Colonic mucosa (tissue), 4 donors: Measurements from ENCODE around the gene EHD2. TPM values are rescaled to one million over a fixed set of nuclear protein-coding genes. Genes with fewer than 3 reads are reported as not detected.

Experiments used
- DNase-seq: peaks from one replicate; pipeline ENCODE4 v3.0.0-alpha.2; 2020
- H3K27ac ChIP-seq: fragments of 200-600 bp; one replicate; pipeline ENCODE4 v1.8.0; 2021
- H3K27me3 ChIP-seq: fragments of 200-600 bp; one replicate; pipeline ENCODE4 v1.8.0; 2021
- H3K36me3 ChIP-seq: fragments of 200-600 bp; one replicate; pipeline ENCODE4 v1.8.0; 2021
- H3K4me1 ChIP-seq: fragments of 200-600 bp; one replicate; pipeline ENCODE4 v1.8.0; 2021; ENCODE audit warnings: mild to moderate bottlenecking
- H3K4me3 ChIP-seq: fragments of 200-600 bp; one replicate; pipeline ENCODE4 v1.8.0; 2021
- H3K9ac ChIP-seq, 2 donors: one replicate each; pipeline ENCODE4 v1.7.0; 2013; ENCODE audit warnings: control low read depth in 2 of 2, low read depth in 2 of 2, low read length in 2 of 2
- H3K9me3 ChIP-seq: fragments of 200-600 bp; one replicate; pipeline ENCODE4 v1.8.0; 2021
- CTCF ChIP-seq: fragments of 200-600 bp; IDR thresholded peaks from one replicate; pipeline ENCODE4 v1.8.0; 2022; ENCODE audit warnings: antibody characterized with exemption, mild to moderate bottlenecking
- intact Hi-C: fragments of 100-400 bp; cut with DNase I; formaldehyde crosslinking; loops from one replicate; pipeline ENCODE4 v1.14.1; 2022
- total RNA-seq, 2 donors: library from RNA; stranded (reverse); fragmentation: NEBNext Ultra II Directional in 1 of 2; extraction: Animal tissue kit (Norgen Biotek cat#: 25700) in 1 of 2; gene quantifications; one replicate each; pipeline ENCODE4 v1.2.1, GENCODE V29; 2021
- donor health status: healthy.
- donor health status: DM: no; HTN: no; CAD: no.
- donor health status: DM: no; HTN: no; CAD: no.

EHD2 gene
- total RNA-seq, 2 donors from 2014 or later = 10.9 to 33.7 TPM

DNA sequence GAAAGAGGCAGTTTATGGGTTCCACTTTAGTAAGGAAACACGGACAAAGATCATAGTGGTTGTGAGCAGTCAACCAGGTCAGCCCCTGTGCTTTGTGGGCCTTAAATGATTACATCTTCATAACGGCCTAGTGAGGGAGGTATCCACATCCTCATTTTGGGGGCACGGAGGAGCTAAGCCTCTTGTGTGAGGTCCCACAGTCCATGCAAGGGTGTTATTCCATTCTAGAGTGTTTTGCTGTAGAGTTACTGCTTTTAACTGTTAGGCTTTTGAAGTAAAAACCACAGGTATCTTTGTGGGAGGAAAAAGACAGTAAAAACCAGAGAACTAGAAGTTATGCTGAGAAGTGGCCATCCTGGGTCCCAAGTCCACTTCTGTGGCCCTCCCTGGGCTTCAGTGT is 36.1 kb downstream of the EHD2 start:
- Histone ChIP-seq H3K9ac (no peak overlapping the region), H3K27me3 (no peaks in the 10 kb centered on the region), H3K4me3 (no peak overlapping the region), H3K36me3 (peaks cover 32% of the 10 kb centered on the region), H3K9me3 (no peaks in the 10 kb centered on the region), H3K27ac (no peak overlapping the region), H3K4me1 (peaks cover 3% of the 10 kb centered on the region)
- intact Hi-C loops = no loop called here
- DNase-seq = no peak
- TF ChIP-seq CTCF = no peak

DNA sequence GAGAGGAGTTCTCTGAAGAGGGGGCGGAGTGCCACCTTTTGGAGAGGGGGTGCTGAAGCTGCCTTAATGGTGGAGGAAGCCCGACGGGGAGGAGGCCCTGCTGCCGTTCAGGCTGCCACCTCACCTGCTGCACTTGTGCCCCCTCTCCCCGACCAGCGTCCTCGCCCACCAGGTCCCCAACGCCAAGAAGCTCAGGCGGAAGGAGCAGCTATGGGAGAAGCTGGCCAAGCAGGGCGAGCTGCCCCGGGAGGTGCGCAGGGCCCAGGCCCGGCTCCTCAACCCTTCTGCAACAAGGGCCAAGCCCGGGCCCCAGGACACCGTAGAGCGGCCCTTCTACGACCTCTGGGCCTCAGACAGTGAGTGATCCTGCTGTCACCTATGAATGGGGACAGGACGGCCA is 37.5 kb downstream of the EHD2 start:
- intact Hi-C loops = no loop called here
- no peaks in the 10 kb centered on the region for H3K27me3 ChIP-seq
- no peak for DNase-seq
- no peak for TF ChIP-seq CTCF
- H3K4me3 ChIP-seq = no peak overlapping the region
- no peaks in the 10 kb centered on the region for H3K9me3 ChIP-seq
- no peak overlapping the region for H3K9ac ChIP-seq
- peaks cover 3% of the 10 kb centered on the region for H3K4me1 ChIP-seq
- H3K27ac ChIP-seq = no peak overlapping the region
- peaks cover 36% of the 10 kb centered on the region for H3K36me3 ChIP-seq

DNA sequence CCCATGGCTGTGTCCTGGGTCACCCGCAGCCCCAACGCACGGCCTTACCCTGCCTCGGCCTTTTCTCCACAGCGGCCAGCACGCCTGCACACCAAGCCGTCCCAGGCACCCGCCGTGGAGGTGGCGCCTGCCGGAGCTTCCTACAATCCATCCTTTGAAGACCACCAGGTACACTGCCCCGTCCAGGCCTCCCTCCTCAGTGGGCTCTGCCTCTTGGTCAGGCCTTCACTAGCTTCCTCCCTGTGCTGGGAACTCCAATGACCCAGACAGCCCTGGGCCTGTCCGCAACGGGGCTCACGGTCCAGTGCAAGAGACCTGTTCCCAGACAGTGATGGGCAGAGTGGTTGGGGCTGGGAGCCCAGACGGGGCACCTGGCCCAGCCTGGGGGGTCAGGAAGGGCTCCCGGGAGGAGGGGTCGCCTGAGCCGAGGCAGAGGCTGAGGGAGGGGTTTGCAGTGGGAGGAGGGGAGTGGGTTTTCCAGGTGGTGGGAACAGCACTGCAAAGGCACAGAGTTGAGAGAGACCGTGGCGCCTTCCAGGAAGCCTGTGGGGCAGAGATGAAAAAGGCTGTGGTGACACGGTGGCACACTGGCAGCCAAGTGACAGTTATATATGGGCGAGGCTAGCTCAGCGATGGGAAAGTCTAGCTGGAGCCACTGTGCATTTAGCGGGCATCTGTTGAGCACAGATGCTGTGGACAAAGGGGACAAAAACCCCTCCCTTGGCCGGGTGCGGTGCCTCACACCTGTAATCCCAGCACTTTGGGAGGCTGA is 39.4 kb downstream of the EHD2 start:
- H3K27ac ChIP-seq = no peak overlapping the region
- H3K9me3 ChIP-seq = no peaks in the 10 kb centered on the region
- no peaks in the 10 kb centered on the region for H3K27me3 ChIP-seq
- peaks cover 7% of the 10 kb centered on the region for H3K4me1 ChIP-seq
- no peak overlapping the region for H3K4me3 ChIP-seq
- H3K36me3 ChIP-seq = peaks cover 41% of the 10 kb centered on the region
- intact Hi-C loops = no loop called here
- no peak for DNase-seq
- H3K9ac ChIP-seq = no peak overlapping the region
- no peak for TF ChIP-seq CTCF

DNA sequence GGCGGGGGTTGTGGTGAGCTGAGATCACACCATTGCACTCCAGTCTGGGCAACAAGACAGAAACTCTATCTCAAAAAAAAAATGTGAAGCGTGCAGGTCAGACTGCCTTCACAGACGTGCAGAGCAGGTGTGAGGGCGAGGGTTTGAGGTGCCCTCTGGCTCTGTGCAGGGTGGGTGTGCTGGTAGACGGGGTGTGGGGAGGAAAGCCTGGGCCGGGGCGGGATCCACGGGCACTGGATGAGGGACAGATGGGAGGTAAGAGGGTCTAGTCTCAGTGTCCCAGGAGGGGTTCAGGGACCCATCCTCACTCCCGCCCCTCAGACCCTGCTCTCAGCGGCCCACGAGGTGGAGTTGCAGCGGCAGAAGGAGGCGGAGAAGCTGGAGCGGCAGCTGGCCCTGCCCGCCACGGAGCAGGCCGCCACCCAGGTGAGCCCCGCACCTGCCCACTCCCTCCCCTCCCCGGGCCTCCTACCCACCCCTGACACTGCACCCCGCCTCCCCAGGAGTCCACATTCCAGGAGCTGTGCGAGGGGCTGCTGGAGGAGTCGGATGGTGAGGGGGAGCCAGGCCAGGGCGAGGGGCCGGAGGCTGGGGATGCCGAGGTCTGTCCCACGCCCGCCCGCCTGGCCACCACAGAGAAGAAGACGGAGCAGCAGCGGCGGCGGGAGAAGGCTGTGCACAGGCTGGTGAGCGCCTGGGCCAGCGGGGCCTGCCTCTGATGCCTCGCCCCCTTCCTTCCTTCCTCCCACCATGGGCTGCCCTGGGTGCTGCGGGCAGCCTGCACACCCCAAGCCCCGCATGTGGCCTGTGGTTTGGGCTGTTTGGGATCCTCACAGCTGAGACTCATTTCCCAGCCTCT is 41.2 kb downstream of the EHD2 start:
- Histone ChIP-seq H3K4me1 (peaks cover 8% of the 10 kb centered on the region), H3K9ac (no peak overlapping the region), H3K27ac (no peak overlapping the region), H3K36me3 (peaks cover 35% of the 10 kb centered on the region), H3K27me3 (no peaks in the 10 kb centered on the region), H3K9me3 (no peaks in the 10 kb centered on the region), H3K4me3 (no peak overlapping the region)
- no peak for DNase-seq
- TF ChIP-seq CTCF = no peak
- intact Hi-C loops = no loop called here

DNA sequence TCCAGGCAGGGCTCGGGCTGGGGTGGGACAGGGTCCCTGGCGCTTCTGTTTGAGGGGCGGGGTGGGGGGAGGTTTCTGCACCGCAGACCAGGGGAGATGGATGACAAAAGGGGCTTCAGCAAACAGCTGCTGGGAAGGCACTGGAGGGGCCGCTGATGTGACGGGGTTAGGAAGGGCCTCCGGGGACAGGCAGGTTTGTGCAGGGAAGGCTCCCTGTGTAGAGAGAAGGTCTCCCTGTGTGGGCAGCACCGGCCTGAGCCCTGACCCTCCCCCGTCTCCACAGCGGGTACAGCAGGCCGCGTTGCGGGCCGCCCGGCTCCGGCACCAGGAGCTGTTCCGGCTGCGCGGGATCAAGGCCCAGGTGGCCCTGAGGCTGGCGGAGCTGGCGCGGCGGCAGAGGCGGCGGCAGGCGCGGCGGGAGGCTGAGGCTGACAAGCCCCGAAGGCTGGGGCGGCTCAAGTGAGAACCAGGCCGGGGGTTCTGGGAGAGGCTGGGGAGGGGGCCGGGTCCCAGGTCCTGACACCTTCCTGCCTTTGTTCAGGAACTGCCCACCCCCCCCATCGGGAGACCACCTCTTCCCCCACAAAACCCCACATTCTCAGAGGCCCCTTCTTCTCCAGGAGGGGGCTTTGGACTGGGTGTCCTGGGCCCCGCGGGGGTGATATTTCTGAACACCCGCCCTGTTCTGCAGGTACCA is 42.0 kb downstream of the EHD2 start:
- intact Hi-C loops = no loop called here
- peaks cover 30% of the 10 kb centered on the region for H3K36me3 ChIP-seq
- no peak overlapping the region for H3K4me3 ChIP-seq
- no peak overlapping the region for H3K9ac ChIP-seq
- H3K27me3 ChIP-seq = no peaks in the 10 kb centered on the region
- H3K9me3 ChIP-seq = no peaks in the 10 kb centered on the region
- peaks cover 8% of the 10 kb centered on the region for H3K4me1 ChIP-seq
- no peak for DNase-seq
- H3K27ac ChIP-seq = no peak overlapping the region
- TF ChIP-seq CTCF = no peak
